Motor neuron (in vitro differentiated cells): Measurements from ENCODE around the gene TNFSF11. TPM values are rescaled to one million over a fixed set of nuclear protein-coding genes. Genes with fewer than 3 reads are reported as not detected.
"Not testable (repeated sequence)": the region's sequence is repeated elsewhere in the genome, so short reads cannot be mapped to it uniquely, and the experiment has no call there.

ENCODE experiments used
- ATAC-seq, 8 experiments: fragments of 200-7000 bp; cut with Tn5 transposase; replicated peaks in 6 of 8; 2 replicates each; pipeline ENCODE4 v1.8.0; 2021; ENCODE audit warnings: mild to moderate bottlenecking in 8 of 8, moderate library complexity in 8 of 8
- H3K27ac ChIP-seq, 2 donors: fragments of 250-450 bp; sonication (Bioruptor Pico); 2 replicates each; pipeline ENCODE4 v1.9.0; 2021; ENCODE audit warnings: antibody characterized with exemption in 2 of 2, mild to moderate bottlenecking in 2 of 2, moderate library complexity in 1 of 2
- H3K4me1 ChIP-seq, 2 donors: fragments of 250-450 bp; sonication (Bioruptor Pico); replicated peaks in 1 of 2; 2 replicates each; pipeline ENCODE4 v1.6.1; 2021; ENCODE audit warnings: antibody characterized with exemption in 2 of 2, mild to moderate bottlenecking in 2 of 2, moderate library complexity in 1 of 2
- H3K4me3 ChIP-seq, 5 donors: fragments of 250-450 bp; sonication (Bioruptor Pico); 2 replicates each; pipeline ENCODE4 v1.9.0; 2021; ENCODE audit warnings: antibody characterized with exemption in 5 of 5, mild to moderate bottlenecking in 5 of 5, moderate library complexity in 4 of 5
- WGBS, 10 experiments: fragments of 450-650 bp; shearing (Covaris generic); methylation state at CpG; one replicate each; pipeline ENCODE4 v1.0.0; 2022; 5-methylcytosine and 5-hydroxymethylcytosine counted together
- in situ Hi-C, 9 experiments: fragments of 400-800 bp; cut with MboI; loops; one replicate each; pipeline ENCODE4 v1.15.0; 2021; ENCODE audit warnings: low sequenced_read_pairs in 9 of 9, low pct_unique_long_range_greater_than_20kb in 2 of 9; ENCODE audit not compliant: unreplicated experiment in 9 of 9
- total RNA-seq, 8 experiments: library from RNA; unstranded; fragments of 300-600 nt; gene quantifications; 2 replicates each; pipeline versions ENCODE4 v1.2.3 to v1.2.4, GENCODE V29; 2022

TNFSF11 gene
- total RNA-seq, 8 experiments from 2014 or later, result 0.16 to 0.50 (median 0.28) TPM; not detected in 3

GRCh38 chr13:42545842-42546241 is 28.1 kb upstream of the TNFSF11 start:
- 20 to 100% (median 100%) methylated on average over 1 to 3 of the region's 3 CpGs; no CpG with 5 or more reads in 5 of the 10 experiments for WGBS, 10 experiments
- Histone ChIP-seq H3K4me1 (peaks cover 0 to 4% of the 10 kb centered on the region in 2 donors), H3K4me3 (no peak overlapping the region), H3K27ac (no peak overlapping the region)
- no peak for ATAC-seq
- in situ Hi-C loops, result no loop called here

GRCh38 chr13:42547612-42548011 is 26.3 kb upstream of the TNFSF11 start:
- WGBS, 10 experiments, result 83 to 100% (median 100%) methylated on average over 1 of the region's 1 CpG; no CpG with 5 or more reads in 5 of the 10 experiments
- H3K27ac ChIP-seq, result no peak overlapping the region
- no peak overlapping the region for H3K4me3 ChIP-seq
- in situ Hi-C loops, result no loop called here
- H3K4me1 ChIP-seq, result peaks cover 0 to 4% of the 10 kb centered on the region in 2 donors
- ATAC-seq, result no peak

GRCh38 chr13:42548731-42549551 is 25.0 kb upstream of the TNFSF11 start:
- Histone ChIP-seq H3K4me1 (peaks cover 0 to 4% of the 10 kb centered on the region in 2 donors), H3K4me3 (no peak overlapping the region), H3K27ac (no peak overlapping the region)
- ATAC-seq, result peak in 1 of 8 experiments; percentile 45
- WGBS, 10 experiments, result 24 to 100% (median 82%) methylated on average over 1 to 10 of the region's 10 CpGs; no CpG with 5 or more reads in 3 of the 10 experiments
- in situ Hi-C loops, result no loop called here

DNA sequence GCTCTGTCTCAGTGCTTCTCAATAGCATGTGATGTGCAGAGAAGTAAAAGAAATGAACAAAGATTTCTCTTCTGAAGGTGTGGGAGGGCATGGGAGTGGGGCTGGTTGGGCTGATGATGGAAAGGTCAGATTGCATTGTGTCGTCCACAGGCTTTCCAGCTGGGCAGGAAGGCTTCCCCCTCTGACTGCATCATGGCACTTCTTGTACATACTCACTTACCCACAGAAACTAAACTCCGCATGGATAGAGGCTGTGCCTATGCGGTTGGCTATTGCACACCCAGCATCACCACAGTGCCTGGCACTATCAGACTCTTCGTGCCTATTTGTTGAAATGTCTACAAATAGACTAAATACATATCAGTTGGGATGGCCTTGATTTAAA is 24.4 kb upstream of the TNFSF11 start:
- ATAC-seq, result no peak
- WGBS, 10 experiments, result 0 to 100% (median 85%) methylated on average over 1 to 3 of the region's 4 CpGs; no CpG with 5 or more reads in 4 of the 10 experiments

GRCh38 chr13:42551611-42552010 is 22.3 kb upstream of the TNFSF11 start:
- in situ Hi-C loops, result no loop called here
- no peak for ATAC-seq
- Histone ChIP-seq H3K27ac (no peak overlapping the region), H3K4me1 (peaks cover 0 to 4% of the 10 kb centered on the region in 2 donors), H3K4me3 (no peak overlapping the region)
- 0 to 100% (median 73%) methylated on average over 1 to 2 of the region's 2 CpGs; no CpG with 5 or more reads in 1 of the 10 experiments for WGBS, 10 experiments

More for the DNA sequence above, 24.4 kb upstream of the TNFSF11 start:
- no peak overlapping the region for H3K27ac ChIP-seq
- H3K4me1 ChIP-seq, result peaks cover 0 to 4% of the 10 kb centered on the region in 2 donors
- H3K4me3 ChIP-seq, result no peak overlapping the region
- in situ Hi-C loops, result no loop called here

GRCh38 chr13:42553098-42554046 is 20.6 kb upstream of the TNFSF11 start:
- no peak overlapping the region for H3K4me3 ChIP-seq
- in situ Hi-C loops, result no loop called here
- peak in 1 of 8 experiments; percentile 27 for ATAC-seq

DNA sequence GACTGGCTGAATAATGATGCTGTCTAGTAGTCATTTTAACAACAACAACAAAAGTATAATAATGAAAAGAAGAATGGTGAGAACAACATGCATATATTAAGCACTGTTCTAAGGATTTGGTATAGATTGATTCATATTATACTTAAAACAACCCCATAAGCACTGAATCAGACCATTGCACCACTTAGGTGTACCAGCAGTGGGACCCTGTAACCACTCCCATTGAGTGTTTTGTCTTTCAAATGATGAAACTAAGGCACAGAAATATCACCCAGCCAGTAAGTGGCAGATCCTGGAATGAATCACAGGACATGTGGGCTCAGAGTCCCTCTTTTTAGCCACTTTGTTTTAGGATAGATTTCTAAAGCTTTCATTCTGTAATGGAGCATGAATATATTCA is 14.9 kb upstream of the TNFSF11 start:
- H3K4me1 ChIP-seq, result no peaks in the 10 kb centered on the region
- no peak overlapping the region for H3K4me3 ChIP-seq
- in situ Hi-C loops, result no loop called here
- no peak overlapping the region for H3K27ac ChIP-seq
- ATAC-seq, result no peak

More at GRCh38 chr13:42553098-42554046, 20.6 kb upstream of the TNFSF11 start:
- WGBS, 10 experiments, result 10 to 80% (median 67%) methylated on average over 1 to 2 of the region's 3 CpGs; no CpG with 5 or more reads in 7 of the 10 experiments
- Histone ChIP-seq H3K4me1 (peaks cover 0 to 4% of the 10 kb centered on the region in 2 donors), H3K27ac (no peak overlapping the region)

DNA sequence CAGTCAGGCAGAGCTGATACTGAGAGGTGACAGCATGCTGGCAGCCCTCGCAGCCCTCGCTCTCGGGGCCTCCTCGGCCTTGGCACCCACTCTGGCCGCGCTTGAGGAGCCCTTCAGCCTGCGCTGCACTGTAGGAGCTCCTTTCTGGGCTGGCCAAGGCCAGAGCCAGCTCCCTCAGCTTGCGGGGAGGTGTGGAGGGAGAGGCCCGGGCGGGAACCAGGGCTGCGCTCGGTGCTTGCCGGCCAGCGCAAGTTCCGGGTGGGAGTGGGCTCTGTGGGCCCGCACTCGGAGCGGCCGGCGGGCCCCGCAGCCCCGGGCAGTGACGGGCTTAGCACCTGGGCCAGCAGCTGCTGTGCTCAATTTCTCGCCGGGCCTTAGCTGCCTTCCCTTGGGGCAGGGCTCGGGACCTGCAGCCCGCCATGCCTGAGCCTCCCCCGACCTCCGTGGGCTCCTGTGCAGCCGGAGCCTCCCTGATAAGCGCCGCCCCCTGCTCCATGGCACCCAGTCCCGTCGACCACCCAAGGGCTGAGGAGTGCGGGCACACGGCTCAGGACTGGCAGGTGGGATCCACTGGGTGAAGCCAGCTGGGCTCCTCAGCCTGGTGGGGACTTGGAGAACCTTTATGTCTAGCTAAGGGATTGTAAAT is 14.3 kb upstream of the TNFSF11 start:
- ATAC-seq, in situ Hi-C loops, H3K4me3 ChIP-seq, H3K27ac ChIP-seq, H3K4me1 ChIP-seq: not testable (repeated sequence)
- WGBS, 10 experiments, result 49 to 100% (median 100%) methylated on average over 1 to 10 of the region's 36 CpGs; no CpG with 5 or more reads in 4 of the 10 experiments

- H3K27ac ChIP-seq, ATAC-seq, in situ Hi-C loops, H3K4me1 ChIP-seq, H3K4me3 ChIP-seq: not testable (repeated sequence)
- 20 to 61% (median 50%) methylated on average over 2 to 3 of the region's 6 CpGs; no CpG with 5 or more reads in 7 of the 10 experiments for WGBS, 10 experiments
Measured at GRCh38 chr13:42560320-42560719, 13.6 kb upstream of the TNFSF11 start.

DNA sequence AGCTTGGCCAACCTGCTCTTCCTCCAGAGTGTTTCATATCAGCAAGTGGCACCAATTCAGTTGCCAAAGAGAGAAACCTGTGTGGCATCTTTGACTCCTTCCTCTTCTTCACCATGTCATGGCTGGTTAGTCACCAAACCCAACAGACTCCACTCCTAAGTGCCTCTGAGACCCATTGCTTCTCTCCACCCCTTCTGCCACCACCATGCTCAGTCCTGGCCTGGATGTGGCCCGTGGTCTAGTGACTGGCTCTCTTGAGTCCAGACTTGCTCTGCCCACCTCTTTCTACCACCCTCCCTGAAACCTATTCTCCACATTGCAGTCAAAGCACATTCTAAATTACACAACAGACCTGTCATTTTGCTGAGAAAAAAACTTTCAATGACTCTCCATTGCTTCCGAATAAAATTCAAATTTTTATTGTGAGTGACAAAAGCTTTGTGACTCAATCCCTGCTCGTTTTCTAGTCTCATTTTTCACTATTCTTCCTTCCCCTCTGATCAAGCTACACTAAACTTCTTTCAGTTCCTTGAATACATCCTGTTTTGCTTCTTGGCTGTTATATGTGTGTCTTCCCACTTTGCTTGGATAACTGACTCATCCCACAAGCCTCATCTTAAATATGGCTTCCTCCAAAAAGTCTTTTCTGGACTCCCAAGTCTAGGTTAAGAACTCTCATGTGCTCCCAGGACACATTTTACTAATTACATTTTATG is 12.0 kb upstream of the TNFSF11 start:
- no peak for ATAC-seq
- Histone ChIP-seq H3K27ac (no peak overlapping the region), H3K4me1 (no peaks in the 10 kb centered on the region), H3K4me3 (no peak overlapping the region)
- 0 to 80% (median 50%) methylated on average over 1 to 3 of the region's 3 CpGs; no CpG with 5 or more reads in 1 of the 10 experiments for WGBS, 10 experiments
- in situ Hi-C loops, result no loop called here

DNA sequence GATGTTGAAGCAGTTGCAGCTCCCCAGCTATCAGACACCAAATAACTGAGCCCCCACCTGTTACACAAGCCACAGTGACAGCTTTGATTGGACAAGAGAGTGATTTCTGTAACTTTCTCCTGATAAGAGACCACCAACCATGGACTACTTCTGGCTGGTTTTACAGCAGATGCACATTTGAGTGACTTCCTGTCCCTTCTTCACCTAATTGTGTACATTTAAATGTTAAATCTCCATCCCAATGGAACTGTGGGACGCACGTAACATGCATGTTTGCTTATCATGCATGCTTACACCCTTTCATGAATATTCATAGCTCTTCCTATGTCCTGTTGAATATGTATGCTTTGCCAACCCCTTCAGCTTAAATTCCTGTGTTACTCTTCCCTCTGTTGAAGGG is 6.0 kb upstream of the TNFSF11 start:
- 0 to 58% (median 38%) methylated on average over 2 of the region's 2 CpGs; no CpG with 5 or more reads in 4 of the 10 experiments for WGBS, 10 experiments
- H3K4me3 ChIP-seq, result no peak overlapping the region
- no peak overlapping the region for H3K27ac ChIP-seq
- H3K4me1 ChIP-seq, result peaks cover 0 to 7% of the 10 kb centered on the region in 2 donors
- in situ Hi-C loops, result no loop called here
- ATAC-seq, result peak in 6 of 8 experiments; percentile 30 to 99 (median 38)
